K562 (cell line): ENCODE results near the gene PIGB. TPM values are rescaled to one million over a fixed set of nuclear protein-coding genes. Genes with fewer than 3 reads are reported as not detected.

Experiments
- CTCFL ChIP-seq: IDR thresholded peaks from 2 replicates; pipeline ENCODE4 v1.6.1; 2011; ENCODE audit warnings: borderline replicate concordance, low read depth, mild to moderate bottlenecking, moderate library complexity, low read length; ENCODE audit not compliant: insufficient read depth, poor library complexity, severe bottlenecking
- DDX20 ChIP-seq: fragments of 450-650 bp; IDR thresholded peaks from 2 replicates; pipeline ENCODE4 v1.6.1; 2016; ENCODE audit warnings: missing genetic modification characterization, low read depth, mild to moderate bottlenecking, missing compliant biosample characterization, moderate library complexity
- E2F6 ChIP-seq, 2 experiments: IDR thresholded peaks; 2 replicates each; pipeline ENCODE4 v1.6.1; 2011; ENCODE audit warnings: borderline replicate concordance in 1 of 2, control low read depth in 1 of 2, low read depth in 1 of 2, low read length in 1 of 2, mild to moderate bottlenecking in 1 of 2, mixed read lengths in 1 of 2, moderate library complexity in 1 of 2; ENCODE audit not compliant: insufficient read depth in 1 of 2, insufficient read length in 1 of 2, poor library complexity in 1 of 2, severe bottlenecking in 1 of 2; ENCODE audit errors: extremely low read depth in 1 of 2
- FOS ChIP-seq: IDR thresholded peaks from 3 replicates; pipeline ENCODE4 v1.6.1; 2011; ENCODE audit not compliant: insufficient read length; ENCODE audit errors: extremely low read depth
- FOSL1 ChIP-seq: fragments of 200-800 bp; sonication (Bioruptor generic); conservative IDR thresholded peaks from 2 replicates; pipeline ENCODE4 v1.6.1; 2016; ENCODE audit warnings: missing genetic modification characterization, missing compliant biosample characterization
- FOXO4 ChIP-seq: fragments of 450-650 bp; formaldehyde crosslinking; IDR thresholded peaks from 2 replicates; pipeline ENCODE4 v1.4.0; 2020; ENCODE audit warnings: mild to moderate bottlenecking, moderate library complexity
- GABPB1 ChIP-seq: sonication (generic); formaldehyde crosslinking; IDR thresholded peaks from 2 replicates; pipeline ENCODE4 v1.8.0; 2022; ENCODE audit warnings: mild to moderate bottlenecking, missing genetic modification reagents
- MAFF ChIP-seq: IDR thresholded peaks from 2 replicates; pipeline ENCODE4 v1.6.1; 2012; ENCODE audit warnings: low read length, improper control_type of control experiment
- MCM2 ChIP-seq: fragments of 450-650 bp; IDR thresholded peaks from 2 replicates; pipeline ENCODE4 v1.6.1; 2017; ENCODE audit warnings: low read depth, mild to moderate bottlenecking
- SFPQ ChIP-seq: fragments of 200-400 bp; formaldehyde crosslinking; IDR thresholded peaks from 2 replicates; pipeline ENCODE4 v1.6.1; 2017; ENCODE audit warnings: mild to moderate bottlenecking, low read depth, low read length, moderate library complexity
- SMAD4 ChIP-seq: fragments of 250-450 bp; sonication (Bioruptor Pico); conservative IDR thresholded peaks from 2 replicates; pipeline ENCODE4 v1.8.0; 2021; ENCODE audit warnings: inconsistent platforms, mild to moderate bottlenecking, moderate library complexity
- SMARCB1 ChIP-seq: IDR thresholded peaks from 2 replicates; pipeline ENCODE4 v1.6.1; 2011; ENCODE audit warnings: improper control_type of control experiment, low read depth; ENCODE audit not compliant: insufficient read length
- SNAPC5 ChIP-seq: fragments of 250-450 bp; sonication (Bioruptor Pico); IDR thresholded peaks from 2 replicates; pipeline ENCODE4 v1.8.0; 2021; ENCODE audit warnings: moderate library complexity, mild to moderate bottlenecking, inconsistent platforms
- THRAP3 ChIP-seq: fragments of 450-650 bp; IDR thresholded peaks from 2 replicates; pipeline ENCODE4 v1.6.1; 2016; ENCODE audit warnings: mild to moderate bottlenecking, inconsistent platforms, borderline replicate concordance
- ZNF398 ChIP-seq: fragments of 250-450 bp; sonication (Bioruptor Pico); IDR thresholded peaks from 2 replicates; pipeline ENCODE4 v1.8.0; 2021; ENCODE audit warnings: moderate library complexity, mild to moderate bottlenecking, inconsistent platforms
- ZNF766 ChIP-seq: fragments of 200-800 bp; sonication (Bioruptor generic); conservative IDR thresholded peaks from 2 replicates; pipeline ENCODE4 v1.6.1; 2016; ENCODE audit warnings: missing genetic modification characterization, missing compliant biosample characterization
- polyA plus RNA-seq, 8 experiments: library from polyadenylated mRNA; depleted of rRNA in 4 of 8; stranded (reverse) in 5 of 8; unstranded in 3 of 8; fragments of >200 nt; fragmentation: Nextera tagmentation in 2 of 8; fragmentation: Illumina TruSeq in 1 of 8; extraction: Ambion mirVana in 2 of 8; extraction: Trizol in 1 of 8; gene quantifications; 2 replicates each; pipeline versions ENCODE4 v1.2.1 to v1.2.3, GENCODE V29; 2011 to 2014; ENCODE audit warnings: inconsistent platforms in 1 of 8, missing spikeins in 1 of 8
- total RNA-seq, 7 experiments: library from RNA; depleted of rRNA in 6 of 7; stranded (reverse); fragments of >200 nt in 6 of 7; fragmentation: Illumina TruSeq in 2 of 7; extraction: Trizol in 2 of 7; gene quantifications; 2 replicates each; pipeline versions ENCODE4 v1.2.1 to v1.2.3, GENCODE V29; 2011 to 2021; ENCODE audit warnings: low replicate concordance in 1 of 7

PIGB gene
- total and polyA plus RNA-seq, 9 of the 15 experiments (the other 6 are each of a cell fraction or from before 2014, with no cell fraction given), result 9.9 to 32.3 (median 18.2) TPM

- TF ChIP-seq FOXO4, result no peak
- peak; percentile 42 to 49 for TF ChIP-seq E2F6 (IDR thresholded peaks at IDR 0.05; ENCODE audit: borderline replicate concordance in 1 of 2, extremely low read depth in 1 of 2, insufficient read depth in 1 of 2, insufficient read length in 1 of 2, low read depth in 1 of 2, low read length in 1 of 2, poor library complexity in 1 of 2, severe bottlenecking in 1 of 2)
- 0 out of 2 replicates have a peak, but pooled peaks have one; percentile 38 for TF ChIP-seq ZNF766 (CRISPR knock-in tag)
- no peak for TF ChIP-seq DDX20 (tag)
- TF ChIP-seq FOSL1 (tag), result no peak; the same call in none of the 2 replicates
- TF ChIP-seq ZNF398 (CRISPR knock-in tag), result no peak
- no peak for TF ChIP-seq SFPQ
- TF ChIP-seq THRAP3, result no peak
- no peak for TF ChIP-seq MCM2
- peak; percentile 82 for TF ChIP-seq GABPB1 (CRISPR knock-in tag)
- no peak for TF ChIP-seq SNAPC5 (CRISPR knock-in tag)
- no peak for TF ChIP-seq MAFF
- TF ChIP-seq FOS, result no peak
- TF ChIP-seq SMAD4 (CRISPR knock-in tag), result 0 out of 2 replicates have a peak, but pooled peaks have one; percentile 36
- no peak for TF ChIP-seq SMARCB1
- TF ChIP-seq CTCFL, result peak; percentile 41
Measured at GRCh38 chr15:55318588-55319494, at the start of gene PIGB, which contains the start of gene PIGBOS1 (continued).
